Spinal cord (tissue), 10 donors: ENCODE measurements around the gene FAM241B. TPM values are rescaled to one million over a fixed set of nuclear protein-coding genes. Genes with fewer than 3 reads are reported as not detected.
A peak's percentile ranks its signal among the peaks of the same experiment; 100 is the strongest.

Experiments
- DNase-seq, 6 donors: peaks; one replicate each; pipeline versions ENCODE4 v3.0.0 to v3.0.0-alpha.2; 2013 to 2015; ENCODE audit warnings: low spot score in 6 of 6, low read depth in 4 of 6
- H3K27ac ChIP-seq: one replicate; pipeline ENCODE4 v1.5.1; 2013; ENCODE audit warnings: low read depth, low read length, control low read depth
- H3K27me3 ChIP-seq: one replicate; pipeline ENCODE4 v1.6.1; 2013; ENCODE audit warnings: low read length; ENCODE audit not compliant: control insufficient read depth, insufficient read depth
- H3K36me3 ChIP-seq: one replicate; pipeline ENCODE4 v1.6.1; 2013; ENCODE audit warnings: low read length; ENCODE audit not compliant: control insufficient read depth, insufficient read depth
- H3K4me1 ChIP-seq: one replicate; pipeline ENCODE4 v1.6.1; 2013; ENCODE audit warnings: low read length; ENCODE audit not compliant: control insufficient read depth, insufficient read depth
- H3K4me3 ChIP-seq: one replicate; pipeline ENCODE4 v1.5.1; 2013; ENCODE audit warnings: low read depth, low read length, control low read depth
- H3K9me3 ChIP-seq: one replicate; pipeline ENCODE4 v1.6.1; 2013; ENCODE audit warnings: low read length; ENCODE audit not compliant: control insufficient read depth, insufficient read depth
- WGBS: methylation state at CpG from one replicate; pipeline ENCODE4 v1.1.5; 2013; ENCODE audit warnings: missing lambda C conversion rate; ENCODE audit not compliant: insufficient coverage; 5-methylcytosine and 5-hydroxymethylcytosine counted together
- polyA plus RNA-seq, 2 donors: library from polyadenylated mRNA; unstranded; fragments of 120-200 nt; gene quantifications; one replicate each; pipeline ENCODE4 v1.2.1, GENCODE V29; 2013; ENCODE audit not compliant: insufficient read length in 2 of 2
- total RNA-seq, 2 donors: library from RNA; depleted of rRNA in 1 of 2; stranded (reverse); fragments of 120-200 nt in 1 of 2; fragments of >200 nt in 1 of 2; gene quantifications; one replicate each; pipeline versions ENCODE4 v1.2.3 to v1.2.4, GENCODE V29; 2013 to 2014
- donor health status: healthy.

The FAM241B gene
- total and polyA plus RNA-seq, 4 donors = 5.1 to 45.0 (median 24.9) TPM

- WGBS = 71% methylated on average over 3 of the region's 4 CpGs
- Histone ChIP-seq H3K27ac (no peak overlapping the region), H3K4me1 (peaks cover 53% of the 10 kb centered on the region), H3K27me3 (peaks cover 3% of the 10 kb centered on the region), H3K4me3 (no peak overlapping the region), H3K9me3 (no peaks in the 10 kb centered on the region), H3K36me3 (no peaks in the 10 kb centered on the region)
- DNase-seq = no peak
Measured at GRCh38 chr10:69647819-69648218, 17.8 kb downstream of the FAM241B start.

GRCh38 chr10:69648461-69648860 is 18.4 kb downstream of the FAM241B start:
- H3K27ac ChIP-seq = no peak overlapping the region
- WGBS = 93% methylated on average over 5 of the region's 5 CpGs
- peaks cover 3% of the 10 kb centered on the region for H3K27me3 ChIP-seq
- H3K4me3 ChIP-seq = no peak overlapping the region
- H3K9me3 ChIP-seq = no peaks in the 10 kb centered on the region
- DNase-seq = no peak
- no peaks in the 10 kb centered on the region for H3K36me3 ChIP-seq
- H3K4me1 ChIP-seq = peaks cover 53% of the 10 kb centered on the region

GRCh38 chr10:69649786-69650550 is 19.9 kb downstream of the FAM241B start:
- no peaks in the 10 kb centered on the region for H3K27me3 ChIP-seq

GRCh38 chr10:69650589-69651261 is 20.7 kb downstream of the FAM241B start:
- 63% methylated on average over 5 of the region's 13 CpGs for WGBS
- DNase-seq = no peak
- Histone ChIP-seq H3K4me1 (peaks cover 44% of the 10 kb centered on the region), H3K27me3 (no peaks in the 10 kb centered on the region), H3K36me3 (no peaks in the 10 kb centered on the region), H3K4me3 (no peak overlapping the region), H3K27ac (no peak overlapping the region), H3K9me3 (no peaks in the 10 kb centered on the region)

More at GRCh38 chr10:69649786-69650550, 19.9 kb downstream of the FAM241B start:
- Histone ChIP-seq H3K36me3 (no peaks in the 10 kb centered on the region), H3K4me3 (no peak overlapping the region), H3K4me1 (peaks cover 44% of the 10 kb centered on the region), H3K9me3 (no peaks in the 10 kb centered on the region), H3K27ac (no peak overlapping the region)
- WGBS = 51% methylated on average over 8 of the region's 9 CpGs
- DNase-seq = peak in 1 of 6 donors; percentile 37

- no peaks in the 10 kb centered on the region for H3K9me3 ChIP-seq
- H3K4me1 ChIP-seq = peaks cover 38% of the 10 kb centered on the region
- no peak for DNase-seq
- H3K27ac ChIP-seq = no peak overlapping the region
- WGBS = 68% methylated on average over 9 of the region's 9 CpGs
- H3K27me3 ChIP-seq = no peaks in the 10 kb centered on the region
- H3K36me3 ChIP-seq = no peaks in the 10 kb centered on the region
- no peak overlapping the region for H3K4me3 ChIP-seq
Measured at GRCh38 chr10:69651362-69651761, 21.3 kb downstream of the FAM241B start.

- H3K36me3 ChIP-seq = no peaks in the 10 kb centered on the region
- H3K27ac ChIP-seq = no peak overlapping the region
- no peak overlapping the region for H3K4me3 ChIP-seq
- whole genome bisulfite sequencing = 97% methylated on average over 13 of the region's 14 CpGs
- peaks cover 1% of the 10 kb centered on the region for H3K27me3 ChIP-seq
- peaks cover 42% of the 10 kb centered on the region for H3K4me1 ChIP-seq
- no peak for DNase-seq
- H3K9me3 ChIP-seq = no peaks in the 10 kb centered on the region
Measured at GRCh38 chr10:69652111-69652856, 22.2 kb downstream of the FAM241B start.

- no peaks in the 10 kb centered on the region for H3K9me3 ChIP-seq
- no peak overlapping the region for H3K27ac ChIP-seq
- no peak overlapping the region for H3K4me3 ChIP-seq
- 100% methylated on average over 2 of the region's 3 CpGs for WGBS
- no peaks in the 10 kb centered on the region for H3K36me3 ChIP-seq
- peaks cover 2% of the 10 kb centered on the region for H3K27me3 ChIP-seq
- DNase-seq = no peak
- H3K4me1 ChIP-seq = peaks cover 42% of the 10 kb centered on the region
Measured at GRCh38 chr10:69652857-69653199, 22.8 kb downstream of the FAM241B start.

- no peak overlapping the region for H3K27ac ChIP-seq
- WGBS = 96% methylated on average over 3 of the region's 6 CpGs
- no peaks in the 10 kb centered on the region for H3K9me3 ChIP-seq
- H3K4me3 ChIP-seq = no peak overlapping the region
- H3K36me3 ChIP-seq = no peaks in the 10 kb centered on the region
- H3K4me1 ChIP-seq = peaks cover 41% of the 10 kb centered on the region
- DNase-seq = no peak
- peaks cover 2% of the 10 kb centered on the region for H3K27me3 ChIP-seq
Measured at GRCh38 chr10:69653561-69653960, 23.5 kb downstream of the FAM241B start.

- Histone ChIP-seq H3K4me3 (no peak overlapping the region), H3K4me1 (peaks cover 33% of the 10 kb centered on the region), H3K36me3 (no peaks in the 10 kb centered on the region), H3K27me3 (peaks cover 2% of the 10 kb centered on the region), H3K9me3 (no peaks in the 10 kb centered on the region), H3K27ac (no peak overlapping the region)
- DNase-seq = peak in 1 of 6 donors; percentile 37
- 74% methylated on average over 18 of the region's 20 CpGs for WGBS
Measured at GRCh38 chr10:69655124-69655867, 25.2 kb downstream of the FAM241B start.
